HG03565 (cell line): Measurements from ENCODE around the gene SMIM22.
A peak's percentile ranks its signal among the peaks of the same experiment; 100 is the strongest.

ENCODE experiments used
- ATAC-seq: cut with Tn5 transposase; IDR thresholded peaks from one replicate; pipeline ENCODE4 v1.9.1; 2021; ENCODE audit warnings: mild to moderate bottlenecking, moderate library complexity; ENCODE audit not compliant: unreplicated experiment

Gene SMIM22, protein sequence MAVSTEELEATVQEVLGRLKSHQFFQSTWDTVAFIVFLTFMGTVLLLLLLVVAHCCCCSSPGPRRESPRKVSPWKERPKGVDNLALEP

DNA sequence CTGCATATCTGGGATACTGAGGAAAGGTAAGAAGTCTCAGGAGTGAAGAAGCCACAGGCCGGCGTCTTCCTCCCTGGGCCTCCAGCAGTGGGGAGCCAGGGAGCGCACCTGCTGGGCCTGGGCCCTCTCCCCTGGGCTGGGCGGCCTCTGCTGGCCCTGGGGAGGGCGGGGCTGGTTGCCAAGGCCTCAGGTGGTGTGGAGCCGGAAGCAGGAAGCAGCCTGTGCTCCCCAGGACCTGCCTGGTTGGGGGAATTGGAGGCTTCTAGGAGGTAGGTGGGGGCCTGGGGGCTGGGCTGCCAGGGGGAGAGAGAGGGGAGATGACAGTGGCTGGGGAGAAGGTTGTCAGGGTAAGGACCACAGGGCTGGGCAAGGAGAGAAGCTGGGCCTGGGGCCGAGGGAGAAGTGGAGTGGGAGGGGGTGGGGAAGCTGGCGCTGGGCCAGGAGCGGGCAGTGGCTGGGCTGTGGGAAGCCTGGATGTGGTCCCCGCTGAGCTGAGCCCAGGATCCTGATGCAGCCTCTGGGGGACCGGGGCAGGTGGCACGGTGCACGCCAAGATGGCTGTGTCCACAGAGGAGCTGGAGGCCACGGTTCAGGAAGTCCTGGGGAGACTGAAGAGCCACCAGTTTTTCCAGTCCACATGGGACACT, at the start of gene SMIM22:
TSS of gene SMIM22 (plus strand) at position 189 of the 647 bp plus-strand sequence. CDS start at position 555, 366 bp downstream.
- ATAC-seq, result no peak

DNA sequence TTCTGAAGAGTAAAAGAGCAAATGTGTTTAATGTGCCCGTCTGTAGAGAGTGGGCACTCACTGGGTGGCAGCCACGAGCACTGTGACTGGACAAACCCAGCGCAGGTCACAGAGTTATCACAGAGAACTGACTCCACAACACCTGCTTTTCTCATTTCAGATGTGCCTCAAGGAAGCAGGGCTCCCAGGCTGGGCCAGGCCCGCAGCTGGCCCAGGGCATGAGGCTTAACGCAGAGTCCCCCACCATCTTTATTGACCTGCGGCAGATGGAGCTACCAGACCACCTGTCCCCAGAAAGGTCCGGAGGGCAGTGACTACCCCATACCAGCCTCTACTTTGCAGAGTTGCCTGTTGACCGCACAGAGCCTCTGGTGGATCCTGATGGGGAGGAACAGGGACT, 49.0 kb upstream of the SMIM22 start:
- ATAC-seq, result no peak

GRCh38 chr16:4746991-4747574, 48.1 kb upstream of the SMIM22 start:
- ATAC-seq, result no peak

GRCh38 chr16:4747906-4748681, 47.1 kb upstream of the SMIM22 start:
- no peak for ATAC-seq

- ATAC-seq, result no peak
Observed at GRCh38 chr16:4748682-4749411, 46.3 kb upstream of the SMIM22 start.

- ATAC-seq, result no peak
Observed at GRCh38 chr16:4749700-4750257, 45.4 kb upstream of the SMIM22 start.

DNA sequence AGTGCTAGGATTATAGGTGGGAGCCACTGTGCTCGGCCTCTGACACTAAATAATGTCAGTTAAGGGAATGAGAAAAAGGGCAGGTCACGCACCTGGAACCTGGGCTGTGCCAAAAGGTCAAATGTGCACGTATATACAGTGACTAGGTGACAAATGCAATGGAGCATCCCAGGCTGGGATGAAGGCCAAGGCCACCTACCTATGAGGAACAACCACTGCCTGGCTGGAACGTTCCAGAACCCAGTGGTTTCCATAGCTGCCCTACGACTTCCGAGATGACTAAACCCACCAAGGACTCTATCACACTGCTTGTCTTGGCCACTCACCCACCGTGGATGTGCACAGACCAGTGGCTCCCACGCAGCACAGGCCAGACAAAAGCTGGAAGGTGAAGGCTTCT, 44.3 kb upstream of the SMIM22 start:
- ATAC-seq, result no peak

GRCh38 chr16:4752351-4753100, 42.6 kb upstream of the SMIM22 start:
- ATAC-seq, result no peak

DNA sequence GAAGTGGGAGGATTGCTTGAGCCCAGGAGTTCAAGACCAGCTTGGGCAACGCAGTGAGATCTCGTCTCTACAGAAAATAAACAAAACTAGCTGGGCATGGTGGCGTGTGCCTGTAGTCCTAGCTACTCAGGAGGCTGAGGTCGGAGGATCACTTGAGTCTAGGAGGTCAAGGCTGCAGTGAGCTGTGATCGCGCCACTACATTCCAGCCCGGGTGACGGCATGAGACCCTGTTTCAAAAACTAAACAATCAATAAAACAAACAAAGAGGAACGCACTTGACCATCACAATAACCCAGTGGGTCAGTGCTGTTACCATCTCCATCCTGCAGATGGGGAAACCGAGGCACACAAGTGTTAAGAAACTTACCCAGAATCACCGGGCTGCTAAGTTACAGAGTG, 41.9 kb upstream of the SMIM22 start:
- ATAC-seq, result no peak

DNA sequence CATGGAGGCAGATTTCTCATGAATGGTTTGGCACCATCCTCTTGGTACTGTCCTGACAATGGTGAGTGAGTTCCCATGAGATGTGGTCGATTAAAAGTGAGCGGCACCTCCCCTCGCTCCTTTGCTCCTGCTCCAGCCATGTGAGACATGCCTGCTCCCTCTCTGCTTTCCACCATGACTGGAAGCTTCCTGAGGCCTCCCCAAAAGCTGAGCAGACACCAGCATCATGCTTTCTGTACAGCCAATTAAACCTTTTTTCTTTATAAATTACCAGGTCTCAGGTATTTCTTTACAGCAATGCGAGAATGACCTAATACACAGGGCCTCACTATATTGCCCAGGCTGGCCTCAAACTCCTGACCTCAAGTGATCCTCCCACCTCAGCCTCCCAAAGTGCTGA, 40.3 kb upstream of the SMIM22 start:
- no peak for ATAC-seq

DNA sequence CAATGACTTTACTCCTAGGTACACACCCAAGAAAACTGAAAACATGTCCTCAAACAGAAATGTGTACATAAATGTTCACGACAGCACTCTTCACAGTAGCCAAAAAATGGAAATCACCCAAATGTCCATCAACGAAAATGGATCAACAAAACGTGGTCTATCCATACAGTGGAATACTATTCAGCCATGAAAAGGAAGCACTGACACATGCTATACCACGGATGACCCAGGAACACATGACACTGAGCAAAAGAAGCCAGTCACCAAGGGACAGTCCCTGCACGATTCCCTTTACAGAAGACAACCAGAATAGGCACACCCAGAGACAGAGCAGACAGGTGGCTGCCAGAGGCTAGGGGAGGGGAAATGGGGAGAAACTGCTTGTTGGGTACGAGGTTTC, 39.5 kb upstream of the SMIM22 start:
- ATAC-seq, result no peak

DNA sequence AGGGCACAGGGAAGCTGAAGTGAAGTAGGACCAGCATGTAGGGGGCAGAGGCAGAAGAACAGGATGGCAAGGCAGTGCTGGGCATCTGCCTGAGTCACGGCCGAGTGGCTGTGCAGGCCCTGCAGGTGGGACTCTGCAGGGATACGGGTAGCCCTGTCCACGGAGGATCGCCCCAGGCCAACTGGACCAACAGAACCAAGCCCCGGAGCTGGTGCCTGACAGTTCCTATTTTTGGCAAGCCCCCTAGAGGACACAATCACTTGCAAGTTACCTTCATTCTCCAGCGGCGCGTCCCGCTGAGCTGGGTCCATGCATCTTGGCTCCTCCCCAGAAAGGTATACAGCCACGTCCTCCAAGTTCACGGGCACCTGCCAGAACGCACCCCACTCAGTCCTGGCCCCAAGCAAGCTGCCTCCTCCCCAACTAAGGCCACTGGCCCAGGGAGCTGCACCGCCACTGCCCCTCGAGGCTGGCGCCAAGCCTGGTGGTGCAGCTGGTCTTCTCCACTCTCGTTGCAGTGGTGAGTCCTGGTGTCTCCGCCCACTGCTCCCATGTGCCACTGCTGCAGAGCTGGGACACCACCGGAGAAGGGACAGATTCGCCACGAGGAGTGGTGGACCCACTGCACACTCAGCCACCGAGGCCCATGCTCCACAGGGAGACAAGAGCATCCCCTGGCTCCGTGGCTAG, 34.8 kb upstream of the SMIM22 start:
- ATAC-seq, result no peak

DNA sequence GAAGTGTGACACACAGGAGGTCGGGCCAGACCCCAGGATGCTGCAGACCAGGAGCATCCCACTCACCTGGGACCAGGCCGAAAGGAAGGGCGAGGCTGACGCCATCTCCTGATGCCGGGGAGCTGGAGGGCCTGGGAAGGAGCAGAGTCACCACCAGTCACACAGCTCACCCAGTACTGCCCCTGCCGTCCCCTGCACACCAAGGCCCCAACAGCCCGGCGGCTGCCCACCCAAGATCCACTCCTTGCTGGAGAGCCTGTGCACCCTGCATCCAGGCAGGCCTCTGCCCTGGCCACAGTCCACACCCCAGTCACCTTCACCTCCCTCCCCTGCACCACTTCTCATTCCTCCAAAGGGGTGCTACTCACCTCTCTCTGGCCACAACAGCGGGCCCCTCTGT, 33.0 kb upstream of the SMIM22 start:
- no peak for ATAC-seq

- no peak for ATAC-seq
Observed at GRCh38 chr16:4763791-4764190, 31.4 kb upstream of the SMIM22 start.

DNA sequence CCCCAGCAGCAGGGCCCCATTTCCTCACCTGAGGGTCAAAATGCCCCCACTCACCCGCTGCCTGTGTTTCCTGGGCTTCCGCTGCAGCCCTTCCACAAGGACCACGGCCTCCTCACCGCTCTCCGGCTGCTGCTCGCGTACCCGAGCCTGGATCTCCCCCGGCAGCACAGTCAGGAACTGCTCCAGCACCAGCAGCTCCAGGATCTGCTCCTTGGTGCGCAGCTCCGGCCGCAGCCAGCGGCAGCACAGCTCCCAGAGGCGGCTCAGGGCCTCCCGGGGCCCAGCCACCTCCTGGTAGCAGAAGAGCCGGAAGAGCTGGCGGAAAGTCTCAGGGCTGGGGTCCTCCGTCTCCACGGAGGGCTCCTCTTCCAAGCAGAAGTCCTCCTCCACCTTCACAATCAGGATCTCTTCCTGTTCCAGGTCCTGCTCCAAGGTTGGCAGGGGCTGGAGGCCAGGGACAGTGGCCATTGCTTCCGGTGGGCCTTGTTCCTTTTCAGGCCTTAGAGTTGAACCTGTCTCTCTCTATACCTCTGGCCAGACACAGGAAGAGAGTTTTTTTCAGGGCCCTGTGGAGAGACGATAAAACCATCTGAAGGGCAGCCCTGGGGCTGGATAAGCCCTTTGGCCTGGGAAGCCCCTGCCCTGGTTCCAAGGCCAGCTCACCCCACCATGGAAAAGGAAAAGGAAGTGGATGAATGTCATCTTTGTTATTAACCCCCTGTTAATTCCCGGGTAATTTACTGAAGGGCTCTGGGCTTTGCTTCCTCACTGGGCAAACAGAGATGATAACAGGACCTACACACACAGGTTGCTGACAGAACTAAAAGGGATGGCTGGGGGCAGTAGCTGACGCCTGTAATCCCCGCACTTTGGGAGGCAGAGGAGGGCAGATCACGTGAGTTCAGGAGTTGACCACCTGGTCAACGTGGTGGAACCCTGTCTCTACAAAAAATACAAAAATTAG, 29.4 kb upstream of the SMIM22 start:
- ATAC-seq, result no peak

GRCh38 chr16:4766875-4767628, 28.1 kb upstream of the SMIM22 start, which contains the start of gene ZNF500:
Gene ZNF500 (minus strand): TSS chr16:4767162. CDS start chr16:4765978, 1,184 bp downstream.
- ATAC-seq, result peak; percentile 83

GRCh38 chr16:4767872-4768548, 27.2 kb upstream of the SMIM22 start:
- no peak for ATAC-seq
